NCI-H2227 (cell line): ENCODE data around the gene VCP.

ENCODE experiments used
- DNase-seq: peaks from one replicate; lab custom pipeline; 2025; ENCODE audit not compliant: unreplicated experiment; lab: John Stamatoyannopoulos, UW

Gene VCP

GRCh38 chr9:35103660-35104191 is 31.3 kb upstream of the VCP start:
- no peak for DNase-seq

- DNase-seq = peak; percentile 94
These were observed 30.6 kb upstream of the VCP start, which contains the start of gene STOML2 for GRCh38 chr9:35102769-35103659. Gene STOML2 (minus strand): TSS chr9:35103131. CDS start chr9:35103094, 37 bp downstream.

DNA sequence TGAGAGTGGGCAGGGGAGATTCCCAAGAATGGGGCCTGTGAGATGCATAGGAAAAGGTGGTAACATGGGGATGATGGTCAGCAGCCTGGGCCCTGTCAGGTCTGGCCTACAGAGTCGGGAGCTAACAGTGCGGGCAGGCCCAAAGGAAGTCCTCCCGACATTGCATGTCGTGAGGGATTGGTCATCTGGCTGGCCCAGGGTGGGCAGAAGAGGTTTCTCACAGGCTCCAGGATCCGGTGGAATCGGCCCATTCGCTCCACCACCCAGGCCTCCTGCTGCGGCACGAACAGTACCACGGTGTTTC is 30.0 kb upstream of the VCP start:
- no peak for DNase-seq

DNA sequence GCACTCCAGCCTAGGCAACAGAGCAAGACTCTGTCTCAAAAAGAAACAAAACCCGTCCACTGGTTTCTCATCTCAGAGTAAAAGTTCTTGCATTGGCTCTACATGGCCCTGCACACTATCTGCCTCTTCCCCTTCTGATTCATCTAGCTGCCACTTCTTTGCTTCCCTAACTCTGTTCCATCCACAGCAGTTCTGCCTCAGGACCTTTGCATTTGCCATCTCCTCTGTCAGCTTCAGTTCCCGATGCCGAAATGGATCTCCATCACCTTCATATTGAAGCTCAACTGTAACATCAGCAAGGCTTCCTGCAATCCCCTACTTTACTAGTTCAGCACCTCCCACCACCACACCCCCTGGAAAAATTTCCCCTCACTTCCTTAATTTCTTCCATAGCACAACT is 25.1 kb upstream of the VCP start:
- no peak for DNase-seq

GRCh38 chr9:35096035-35096849 is 23.8 kb upstream of the VCP start, which contains the start of gene PIGO:
Gene PIGO (minus strand): TSS chr9:35096591. CDS start chr9:35095565, 1,026 bp downstream.
- peak; percentile 89 for DNase-seq

DNA sequence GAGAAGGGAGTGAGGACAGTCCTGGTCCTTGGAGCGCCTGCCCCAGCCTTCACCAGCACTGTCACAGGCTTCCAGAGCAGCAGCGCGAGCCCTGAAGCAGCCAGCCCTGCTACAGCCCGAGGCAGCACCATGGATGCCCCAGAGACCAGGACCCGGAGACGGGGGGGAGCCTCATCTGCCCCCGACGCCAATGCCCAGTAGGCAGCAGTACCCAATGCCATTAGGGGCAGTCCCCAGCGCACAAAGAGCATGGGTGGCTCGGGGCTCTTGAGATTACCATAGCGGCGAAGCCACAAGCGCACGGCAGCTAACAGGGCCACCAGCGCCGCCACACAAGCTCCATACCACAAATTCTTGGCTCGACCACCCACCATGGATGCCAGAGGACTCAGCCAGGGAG is 19.1 kb upstream of the VCP start:
- DNase-seq = no peak

DNA sequence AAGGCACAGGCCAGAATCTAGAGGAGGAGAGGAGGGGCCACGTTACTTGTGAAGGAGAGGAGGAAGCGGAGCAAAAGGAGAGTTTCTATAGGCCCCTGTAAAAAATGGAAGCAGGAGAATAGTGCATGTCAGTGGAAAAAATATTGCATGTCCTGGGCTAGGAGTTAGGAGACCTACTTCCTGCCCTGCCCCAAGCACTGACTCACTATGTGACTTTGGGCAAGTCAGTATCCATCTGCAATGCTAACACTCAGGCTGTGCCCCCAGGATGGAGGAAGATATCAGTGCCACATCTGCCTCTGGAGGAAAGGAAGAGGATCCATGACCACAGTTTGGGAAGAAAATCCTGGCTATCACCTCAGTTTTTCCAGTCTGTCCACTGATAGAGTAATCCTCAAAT is 17.0 kb upstream of the VCP start:
- DNase-seq = no peak

GRCh38 chr9:35085078-35085477 is 12.7 kb upstream of the VCP start:
- DNase-seq = no peak

DNA sequence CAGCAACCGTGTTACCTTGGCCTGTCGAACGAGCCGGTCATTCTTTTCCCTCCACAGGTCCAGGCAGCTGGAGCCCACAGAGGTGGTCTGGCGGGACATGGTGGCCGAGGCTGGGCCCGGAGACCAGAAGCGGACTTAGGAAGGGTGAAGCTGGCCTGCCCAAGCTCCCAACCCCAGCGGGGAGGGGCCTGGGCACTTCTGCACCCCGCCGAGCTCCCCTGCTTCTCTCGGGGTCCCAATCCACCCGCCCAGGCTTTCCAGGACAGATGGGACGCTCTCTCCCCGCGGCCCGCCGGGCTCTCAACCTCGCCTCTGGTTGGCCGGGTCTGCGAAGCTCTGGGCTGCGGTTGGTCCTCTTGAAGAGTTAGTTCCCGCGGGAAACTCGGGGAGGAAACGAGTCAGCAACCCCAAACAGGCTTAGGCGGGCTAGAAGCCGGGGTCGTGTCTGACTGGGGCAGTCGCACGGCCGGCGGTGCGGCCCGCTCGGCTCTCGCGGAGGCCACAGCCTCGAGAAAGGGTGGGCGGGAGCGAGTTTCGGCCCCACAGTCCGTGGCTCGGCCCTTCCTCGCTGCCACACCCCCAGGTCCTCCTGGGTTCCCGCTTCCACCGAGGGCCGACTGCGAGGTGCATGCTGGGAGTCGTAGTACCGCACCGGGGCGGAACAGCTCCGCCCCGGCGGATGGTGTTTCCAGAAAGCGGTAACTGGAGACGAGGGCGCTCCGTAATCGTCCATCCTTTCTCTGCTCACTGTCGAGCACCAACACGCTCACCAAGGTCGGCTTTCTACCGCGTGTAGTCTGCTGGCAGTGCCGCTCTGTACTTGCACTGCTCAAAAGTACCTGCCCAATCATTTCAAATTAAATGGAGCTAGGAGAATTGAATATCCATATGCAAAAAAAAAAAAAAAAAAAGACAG is 7.3 kb upstream of the VCP start, which contains the start of gene FANCG:
FANCG (minus strand) TSS at position 517 of the 916 bp plus-strand sequence; CDS start at position 99, 418 bp downstream.
- peak; percentile 93 for DNase-seq

GRCh38 chr9:35079041-35079425 is 6.6 kb upstream of the VCP start:
- DNase-seq = no peak

- no peak for DNase-seq
These were observed 5.6 kb upstream of the VCP start for GRCh38 chr9:35078066-35078465.

GRCh38 chr9:35076848-35077247 is 4.4 kb upstream of the VCP start:
- DNase-seq = no peak

- no peak for DNase-seq
These were observed 2.9 kb upstream of the VCP start for GRCh38 chr9:35075358-35075757.

DNA sequence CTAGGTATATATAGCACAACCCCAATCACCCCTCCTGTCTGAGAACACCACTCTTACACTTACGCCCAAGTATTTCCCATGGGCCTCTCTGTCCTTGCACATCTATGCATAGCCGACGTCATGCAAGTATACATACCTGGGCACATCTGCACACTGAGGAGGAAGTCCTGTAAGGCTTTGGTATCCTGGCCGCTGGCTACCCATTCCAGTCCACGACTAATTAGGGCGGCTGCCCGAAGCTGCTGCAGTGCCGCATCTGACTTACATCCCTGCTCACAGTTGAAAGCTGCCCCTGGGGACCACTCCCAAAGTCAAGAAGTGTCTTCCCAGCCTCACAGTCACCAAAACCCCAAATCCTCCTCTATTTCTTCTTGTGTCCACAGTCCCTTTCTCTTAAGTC is 2.4 kb upstream of the VCP start:
- no peak for DNase-seq

- DNase-seq = no peak
These were observed 1.7 kb upstream of the VCP start for GRCh38 chr9:35074141-35074540.

DNA sequence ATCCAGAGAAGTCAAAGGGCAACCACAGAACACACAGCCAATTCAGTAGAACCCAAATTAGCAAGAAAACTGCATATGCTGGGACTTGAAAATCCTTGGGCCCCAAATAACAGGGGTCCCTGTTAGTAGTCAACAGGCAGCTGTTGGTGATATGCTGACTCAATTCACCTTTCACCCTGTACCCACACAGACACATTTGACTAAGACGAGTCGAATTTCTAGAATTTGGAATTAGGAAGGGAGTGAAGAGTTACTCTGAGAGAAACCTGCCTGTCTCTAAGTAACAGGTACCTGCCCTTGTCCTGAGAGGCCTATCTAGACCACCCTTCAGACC is 821 bp upstream of the VCP start:
- no peak for DNase-seq

DNA sequence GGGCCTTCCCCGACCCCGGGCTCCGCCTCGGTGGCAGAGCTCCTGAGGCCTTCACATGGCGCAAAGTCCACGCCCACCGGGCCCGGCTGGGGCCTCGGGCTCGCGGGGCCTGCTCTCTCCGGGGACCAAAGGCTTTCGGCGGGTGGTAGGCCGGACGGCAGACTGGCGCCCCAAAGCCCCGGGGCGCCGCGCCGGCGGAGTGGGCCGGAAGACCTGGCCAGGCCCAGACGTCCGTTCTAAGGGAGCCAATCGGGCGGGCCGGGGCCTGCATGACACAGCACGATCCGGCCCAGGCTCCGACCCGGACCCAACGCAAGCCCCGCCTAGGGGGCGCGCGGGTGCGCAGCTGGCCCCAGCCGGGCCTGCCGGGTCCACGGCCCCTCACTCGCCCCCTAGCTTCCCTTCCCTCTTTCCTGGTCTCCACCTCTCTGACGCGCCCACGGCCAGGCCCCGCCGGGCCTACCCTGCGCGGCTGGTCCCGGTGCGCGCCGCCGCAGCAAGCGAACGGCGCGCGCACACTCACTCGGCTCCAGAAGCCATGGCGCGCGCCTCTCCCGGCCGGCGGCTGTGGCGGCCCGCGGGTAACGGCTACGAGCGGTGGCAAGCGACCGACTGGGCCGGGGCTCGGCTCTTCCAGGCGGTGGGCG is 488 bp downstream of the VCP start:
- peak; percentile 76 for DNase-seq

GRCh38 chr9:35070823-35071813 is 1.3 kb downstream of the VCP start:
- DNase-seq = no peak

DNA sequence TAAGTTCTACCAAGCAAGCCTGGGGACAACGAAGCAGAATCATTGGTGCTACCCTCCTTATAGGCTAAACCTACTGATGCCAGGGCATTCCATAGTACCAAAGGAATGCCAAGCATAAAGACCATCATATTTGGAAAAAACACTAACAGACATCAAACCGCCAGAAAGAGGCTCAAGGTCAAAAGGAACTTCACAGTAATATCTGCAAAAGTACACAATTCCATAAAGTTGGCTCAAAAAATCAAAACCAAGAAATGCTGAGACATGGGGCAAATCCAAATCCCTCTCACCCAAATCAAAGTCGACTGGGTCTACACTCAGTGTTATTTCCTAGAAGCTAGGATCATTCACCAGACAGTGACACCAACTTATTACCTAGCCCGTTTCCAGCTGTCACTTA is 3.4 kb downstream of the VCP start:
- no peak for DNase-seq
